ENCODE data around the gene ZNF683.

ZNF683 gene

GRCh38 chr1:26358411-26359384 lies 13.9 kb downstream of the ZNF683 start:
- no peak for DNase-seq (ENCODE audit: low read depth, low spot score)

GRCh38 chr1:26357121-26357602 lies 15.4 kb downstream of the ZNF683 start:
- no peak for DNase-seq (ENCODE audit: low read depth, low spot score)

DNA sequence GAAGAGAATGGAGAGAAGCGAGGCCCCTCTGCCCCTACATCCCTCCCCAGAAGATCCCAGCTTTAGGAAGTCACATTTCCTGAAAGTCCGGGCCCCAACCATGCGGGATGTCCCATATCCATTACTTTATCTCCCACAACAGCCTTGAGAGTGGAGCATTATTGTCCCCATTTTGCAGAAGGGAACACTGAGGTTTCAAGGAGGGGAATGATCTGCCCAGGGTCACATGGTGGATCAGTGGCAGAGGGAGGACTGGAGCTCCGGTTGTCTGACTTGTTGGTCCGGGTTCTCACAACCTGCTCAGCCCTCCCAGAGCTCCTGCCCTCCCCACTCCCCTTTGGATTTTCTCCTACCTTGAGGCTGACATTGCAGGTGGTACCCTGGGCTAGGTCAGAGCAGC lies 16.4 kb downstream of the ZNF683 start:
- no peak for DNase-seq (ENCODE audit: low read depth, low spot score)

GRCh38 chr1:26354972-26355371 lies 17.6 kb downstream of the ZNF683 start:
- no peak for DNase-seq (ENCODE audit: low read depth, low spot score)

GRCh38 chr1:26353976-26354820 lies 18.4 kb downstream of the ZNF683 start, which contains the start of gene CRYBG2:
TSS of gene CRYBG2 (minus strand) at chr1:26354130. CDS start at chr1:26346657, 7,473 bp downstream.
- DNase-seq (ENCODE audit: low read depth, low spot score): no peak

DNA sequence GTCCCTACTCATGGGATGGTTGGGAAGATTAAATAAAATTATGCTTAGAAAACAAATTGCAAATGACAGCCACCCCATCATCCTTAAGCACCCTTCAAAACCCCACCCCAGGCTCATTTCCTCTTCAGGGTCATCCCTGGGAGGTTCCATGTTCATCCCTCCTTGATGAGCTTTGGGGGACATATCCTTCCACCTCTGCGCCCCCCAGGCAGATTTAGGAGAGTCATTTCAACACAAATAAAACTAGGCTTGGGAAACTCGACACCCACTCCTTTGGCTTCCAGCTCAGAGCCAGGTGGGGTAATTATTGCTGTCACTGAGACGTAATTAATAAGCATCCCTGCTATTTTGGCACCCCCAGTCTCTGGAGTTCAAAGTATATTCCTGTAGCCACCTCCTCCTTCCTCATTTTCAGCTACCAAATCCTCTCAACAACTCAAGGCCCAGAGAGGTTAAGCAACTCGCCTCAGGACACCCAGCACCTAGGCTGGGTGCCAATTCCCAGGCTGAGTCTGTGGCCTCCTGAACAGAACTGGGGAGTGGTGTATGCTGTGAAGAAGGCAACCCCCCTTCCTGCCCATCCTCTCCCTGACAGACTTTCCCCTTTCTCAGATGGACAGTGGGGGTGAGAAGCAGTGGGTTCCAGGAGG lies 19.2 kb downstream of the ZNF683 start:
- no peak for DNase-seq (ENCODE audit: low read depth, low spot score)

DNA sequence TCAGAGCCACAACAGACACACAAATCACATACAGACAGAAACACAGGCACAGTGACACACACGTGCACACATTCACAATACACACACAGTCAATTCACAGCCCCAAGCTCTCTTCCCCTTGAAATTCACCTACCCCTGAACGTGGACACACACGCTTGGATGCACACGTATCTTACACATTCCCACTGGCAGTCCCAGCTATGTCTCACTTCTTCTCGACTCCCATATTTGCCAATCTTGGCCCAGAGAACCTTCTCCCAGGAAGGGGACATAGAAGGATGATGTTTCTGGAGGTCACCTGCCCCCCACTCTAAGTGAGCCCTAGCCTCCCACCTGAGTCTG lies 20.2 kb downstream of the ZNF683 start:
- DNase-seq (ENCODE audit: low read depth, low spot score): no peak

DNA sequence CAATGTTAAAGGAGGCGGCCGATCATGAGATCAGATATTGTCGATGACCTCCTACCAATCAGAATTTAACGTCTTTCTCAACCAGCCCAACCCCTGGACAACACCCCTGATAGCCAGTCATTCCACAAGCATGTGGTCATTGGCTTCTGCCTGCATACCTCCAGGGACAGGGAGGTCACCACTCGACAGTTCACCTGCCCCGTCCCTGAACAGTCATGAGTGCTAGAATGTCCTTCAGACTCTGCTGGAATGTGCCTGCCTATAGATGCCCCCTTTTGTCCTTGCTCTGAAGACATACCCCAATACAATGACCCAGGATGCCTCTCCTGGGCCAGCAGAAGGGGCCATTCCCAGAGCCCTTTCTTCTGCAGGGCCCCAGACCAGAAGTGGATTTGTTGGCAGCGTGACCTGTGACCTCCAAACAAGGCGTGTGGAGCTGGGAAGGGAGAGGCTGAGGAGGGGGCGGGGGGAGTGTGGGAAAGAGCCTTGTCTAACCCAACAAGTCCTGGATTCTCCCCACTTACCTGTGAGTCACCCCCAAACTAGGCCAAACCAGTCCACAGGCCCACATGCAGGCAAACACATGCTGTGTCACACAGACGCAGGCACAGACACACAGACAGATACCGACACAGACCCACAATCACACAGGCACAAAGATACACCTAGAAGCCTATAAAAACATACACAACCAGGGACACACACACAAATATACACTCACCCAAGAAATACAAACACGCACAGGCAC lies 20.8 kb downstream of the ZNF683 start:
- no peak for DNase-seq (ENCODE audit: low read depth, low spot score)

DNA sequence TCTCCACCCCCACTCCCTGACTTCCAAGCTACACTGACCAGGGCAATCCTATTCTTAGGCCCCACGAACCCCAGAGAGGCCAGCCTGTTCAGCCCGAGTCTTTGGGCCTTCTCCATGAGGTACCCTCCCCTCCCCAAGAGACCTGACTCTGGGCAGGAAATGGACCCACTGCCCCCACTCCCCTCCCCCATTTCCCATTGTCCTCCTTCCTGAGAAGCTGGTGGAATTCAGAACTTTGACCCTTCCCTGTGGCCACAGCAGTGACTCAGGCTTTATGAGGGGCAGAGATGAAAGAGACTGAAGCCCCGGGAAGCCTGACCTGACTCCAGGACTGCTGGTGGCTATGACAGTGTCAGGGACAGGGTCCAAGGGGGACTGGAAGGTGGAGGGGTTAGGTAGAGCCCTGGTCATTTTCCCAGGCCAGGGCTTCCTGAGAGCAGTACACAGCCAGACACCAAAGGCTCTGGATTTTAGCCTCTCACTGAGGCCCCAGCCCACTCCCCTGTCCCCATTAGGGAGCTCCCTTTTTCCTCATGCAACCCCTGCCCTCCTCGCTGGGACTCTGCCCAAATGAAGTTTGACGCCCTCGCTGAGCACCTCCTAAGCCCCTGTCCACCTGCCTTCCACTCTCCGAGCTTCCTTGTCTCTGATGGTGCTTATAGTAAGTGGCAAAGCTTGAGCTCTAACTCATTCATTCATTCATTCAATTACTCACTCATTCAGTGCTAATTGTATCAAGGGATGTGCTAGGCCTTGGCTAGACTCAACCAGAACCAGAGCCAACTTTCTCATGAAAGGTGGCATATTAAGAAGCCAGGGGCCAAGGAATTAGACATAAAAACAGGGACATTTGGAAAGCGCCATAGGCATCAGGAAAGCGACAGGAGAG lies 21.6 kb downstream of the ZNF683 start:
- DNase-seq (ENCODE audit: low read depth, low spot score): no peak

GRCh38 chr1:26350343-26350700 lies 22.2 kb downstream of the ZNF683 start:
- no peak for DNase-seq (ENCODE audit: low read depth, low spot score)

DNA sequence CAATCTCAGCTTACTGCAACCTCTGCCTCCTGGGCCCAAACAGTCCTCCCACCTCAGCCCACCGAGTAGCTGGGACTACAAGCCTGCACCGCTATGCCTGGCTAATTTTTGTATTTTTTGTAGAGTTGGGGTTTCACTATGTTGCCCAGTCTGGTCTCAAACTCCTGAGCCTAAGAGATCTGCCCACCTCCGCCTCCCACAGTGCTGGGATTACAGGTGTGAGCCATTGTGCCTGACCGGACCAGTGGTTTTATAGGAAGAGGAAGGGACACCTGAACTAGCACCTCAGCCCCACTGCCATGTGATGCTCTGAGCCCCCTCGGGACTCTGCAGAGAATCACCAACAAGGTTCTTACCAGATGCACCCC lies 22.7 kb downstream of the ZNF683 start:
- DNase-seq (ENCODE audit: low read depth, low spot score): no peak

DNA sequence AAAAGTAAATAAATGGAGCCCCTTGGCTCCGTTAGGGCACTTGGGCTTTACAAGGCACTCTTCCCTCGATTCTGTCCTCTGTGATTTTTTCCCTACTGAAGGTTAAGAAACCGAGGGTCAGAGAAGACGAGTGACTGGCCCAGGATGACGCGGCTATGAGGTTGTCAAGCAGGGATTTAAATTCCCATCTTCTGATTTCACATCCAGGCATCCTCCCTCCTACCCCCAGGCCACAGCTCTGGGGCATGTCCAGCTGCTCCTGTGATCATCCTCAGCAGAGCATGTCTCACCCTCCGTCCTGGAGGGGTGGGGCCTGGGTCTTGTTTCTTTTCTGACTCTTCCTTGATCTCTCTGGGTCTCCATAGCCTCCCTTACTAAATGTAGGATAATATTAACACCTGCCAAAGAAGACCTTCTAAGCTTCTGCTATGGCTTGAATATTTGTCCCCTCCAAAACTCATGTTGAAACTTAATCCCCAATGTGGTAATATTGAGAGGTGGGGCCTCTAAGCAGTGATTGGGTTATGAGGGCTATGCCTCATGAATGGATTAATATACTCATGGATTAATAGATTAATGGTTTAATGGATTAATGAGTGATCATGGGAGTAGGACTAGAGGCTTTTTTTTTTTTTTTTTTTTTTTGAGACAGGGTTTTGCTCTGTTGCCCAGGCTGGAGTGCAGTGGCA lies 23.2 kb downstream of the ZNF683 start:
- DNase-seq (ENCODE audit: low read depth, low spot score): no peak

- DNase-seq (ENCODE audit: low read depth, low spot score): no peak
Measured at GRCh38 chr1:26346274-26347033, 26.1 kb downstream of the ZNF683 start.

DNA sequence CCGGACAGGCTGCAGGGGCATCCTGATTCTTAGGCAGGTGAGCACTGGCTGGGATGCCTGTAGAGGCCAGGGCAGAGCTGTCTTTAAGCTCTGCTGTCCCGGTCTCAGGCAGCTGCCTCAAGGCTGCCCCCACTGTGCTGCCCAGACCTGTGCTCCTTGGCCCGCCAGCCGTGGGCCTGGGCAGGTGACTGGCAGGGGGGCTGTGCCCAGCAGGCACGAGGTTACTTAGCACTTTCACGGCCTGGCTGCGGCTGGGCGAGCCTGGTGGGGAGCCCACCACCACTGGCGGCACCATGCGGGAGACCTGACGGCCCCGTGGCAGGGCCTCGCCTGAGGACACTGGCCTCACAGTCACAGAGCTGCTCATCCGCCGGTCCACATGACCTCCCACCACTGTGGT lies 26.8 kb downstream of the ZNF683 start:
- DNase-seq (ENCODE audit: low read depth, low spot score): no peak

- DNase-seq (ENCODE audit: low read depth, low spot score): no peak
Measured at GRCh38 chr1:26344147-26344920, 28.2 kb downstream of the ZNF683 start.

DNA sequence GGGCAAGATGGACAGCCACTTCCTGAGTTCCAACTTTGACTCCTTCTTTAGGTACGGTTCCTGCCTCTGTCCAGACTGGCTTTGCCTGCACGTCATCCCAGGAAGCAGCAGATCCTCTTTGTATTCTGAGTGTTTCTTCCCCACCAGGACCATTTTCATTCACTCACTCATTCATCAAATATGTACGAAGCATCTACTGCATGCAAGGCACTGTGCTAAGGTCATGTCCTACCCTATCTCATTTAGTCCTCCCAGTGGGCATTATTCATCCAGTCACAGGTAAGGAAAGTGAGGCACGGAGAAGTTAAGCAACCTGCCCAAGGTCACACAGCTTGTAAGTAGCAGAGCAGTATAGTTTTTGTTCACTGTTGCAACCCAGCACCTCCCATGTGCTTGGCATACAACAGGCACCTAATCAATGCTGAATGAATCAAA lies 32.5 kb downstream of the ZNF683 start:
- no peak for DNase-seq (ENCODE audit: low read depth, low spot score)

DNA sequence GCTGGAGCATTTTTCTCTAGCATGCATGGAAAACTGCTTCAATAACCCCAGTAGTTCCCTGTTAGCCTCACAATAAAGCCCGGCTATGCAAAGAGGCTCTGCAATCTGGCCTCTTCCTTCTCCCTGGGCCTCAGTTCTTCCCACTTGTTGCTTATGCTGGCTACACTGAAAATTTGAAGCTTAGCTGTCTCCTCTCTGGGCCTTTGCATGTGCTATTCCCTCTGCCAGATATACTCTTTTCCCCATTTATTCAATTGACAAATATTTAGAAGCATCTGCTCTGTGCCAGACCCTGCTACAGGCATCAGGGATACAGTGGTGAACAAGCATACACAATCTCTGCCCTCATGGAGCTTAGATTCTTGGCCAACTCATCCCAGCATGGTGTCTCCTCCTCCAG lies 33.9 kb downstream of the ZNF683 start:
- DNase-seq (ENCODE audit: low read depth, low spot score): no peak

GRCh38 chr1:26337625-26338024 lies 34.9 kb downstream of the ZNF683 start:
- no peak for DNase-seq (ENCODE audit: low read depth, low spot score)
